NCI-H1930 (cell line): ENCODE measurements around the gene ANKRD60.

Experiments used
- DNase-seq, 2 experiments: peaks; one replicate each; lab custom pipeline; 2025; lab: John Stamatoyannopoulos, UW

Gene ANKRD60, protein sequence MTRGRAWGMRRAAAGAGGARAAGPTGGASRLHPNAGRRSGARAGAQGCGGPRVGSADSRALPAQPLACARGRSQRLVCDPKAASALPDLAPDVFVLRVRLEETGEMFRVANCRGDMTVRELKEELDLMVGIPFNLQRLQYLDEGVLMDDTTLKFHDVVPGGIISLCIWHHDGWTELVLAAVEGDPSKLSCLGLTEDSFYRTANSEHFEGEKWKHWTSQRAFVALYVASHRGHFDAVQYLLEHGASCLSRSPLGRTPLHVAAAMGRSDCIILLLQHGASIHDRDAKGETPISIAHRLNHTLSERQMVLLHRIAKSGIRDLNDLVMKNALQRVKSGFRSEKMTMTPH

DNA sequence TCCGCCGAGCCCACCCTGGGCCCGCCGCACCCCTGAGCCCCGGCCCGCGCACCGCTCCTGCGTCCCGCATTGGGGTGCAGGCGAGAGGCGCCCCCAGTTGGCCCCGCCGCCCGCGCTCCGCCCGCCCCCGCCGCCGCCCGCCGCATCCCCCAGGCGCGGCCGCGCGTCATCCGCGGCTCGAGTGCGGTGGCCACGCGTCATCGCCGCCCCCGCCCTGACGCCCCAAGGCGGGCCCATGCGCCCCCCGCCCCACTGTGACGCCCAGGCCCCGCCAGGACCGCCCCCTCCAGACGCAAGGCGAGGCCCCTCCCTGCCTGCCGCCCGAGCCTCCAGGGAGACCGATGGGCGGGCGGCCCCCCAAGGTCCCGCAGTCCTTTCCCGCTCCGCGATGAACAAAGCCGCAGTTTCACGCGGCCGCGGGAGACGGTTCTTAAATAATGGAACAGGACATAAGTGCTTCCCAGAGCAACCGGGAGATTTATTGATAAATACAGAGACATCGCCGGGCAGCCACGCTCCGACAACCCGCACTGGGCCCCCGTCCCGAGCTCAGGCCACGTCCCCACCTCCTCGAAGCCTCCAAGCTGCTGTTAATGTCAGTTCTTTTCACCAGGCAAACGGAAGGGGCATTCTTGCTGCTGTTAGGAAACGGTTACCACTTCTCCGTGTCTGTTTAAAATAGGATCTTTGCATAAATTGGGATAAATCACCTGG is at the start of gene ANKRD60:
Gene ANKRD60, minus strand, starts transcription at position 170 of the 714 bp plus-strand sequence. Its CDS starts 0 bp downstream, at position 170.
- peak; percentile 43 to 61 for DNase-seq

DNA sequence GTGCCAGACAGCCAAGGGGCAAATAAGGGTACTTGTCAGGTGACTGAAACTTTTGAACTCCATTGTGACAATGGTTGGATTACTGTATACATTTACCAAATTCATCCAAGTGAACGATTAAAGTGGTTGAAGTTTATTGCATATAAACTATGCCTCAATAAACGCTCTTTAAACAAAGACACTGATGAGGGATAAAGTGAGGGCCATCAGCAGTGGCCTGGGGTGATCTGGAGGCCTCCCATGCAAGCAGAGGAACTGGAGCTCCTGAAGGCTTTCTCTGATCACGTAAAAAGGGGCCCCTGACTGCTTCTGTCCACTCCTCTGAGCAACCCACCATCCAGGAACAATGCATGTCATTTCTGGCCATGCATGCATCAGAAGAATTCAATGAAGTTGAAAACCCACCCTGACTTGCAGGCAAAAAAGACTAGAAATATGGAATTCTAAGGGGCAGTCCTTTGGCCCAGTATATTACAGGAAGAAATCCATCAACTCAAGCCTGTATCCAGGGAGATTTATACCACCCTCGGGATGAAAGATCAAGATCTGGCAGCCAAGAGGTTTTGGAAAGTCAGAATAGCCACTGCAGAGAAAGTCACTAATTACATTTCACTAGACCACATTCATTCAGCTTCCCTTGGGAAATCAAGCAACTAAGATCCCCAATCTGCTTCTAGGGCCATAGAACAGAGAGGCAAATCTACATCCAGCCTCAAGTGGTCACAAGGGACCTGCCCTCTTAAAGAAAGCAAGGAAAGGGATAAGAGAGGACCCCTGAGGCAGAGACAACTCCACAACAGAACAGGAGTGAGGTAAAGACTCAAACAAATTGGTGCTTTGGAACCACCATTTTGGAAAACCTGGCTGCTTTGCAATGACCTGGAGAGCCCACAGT is 49.4 kb upstream of the ANKRD60 start:
- DNase-seq, result no peak

DNA sequence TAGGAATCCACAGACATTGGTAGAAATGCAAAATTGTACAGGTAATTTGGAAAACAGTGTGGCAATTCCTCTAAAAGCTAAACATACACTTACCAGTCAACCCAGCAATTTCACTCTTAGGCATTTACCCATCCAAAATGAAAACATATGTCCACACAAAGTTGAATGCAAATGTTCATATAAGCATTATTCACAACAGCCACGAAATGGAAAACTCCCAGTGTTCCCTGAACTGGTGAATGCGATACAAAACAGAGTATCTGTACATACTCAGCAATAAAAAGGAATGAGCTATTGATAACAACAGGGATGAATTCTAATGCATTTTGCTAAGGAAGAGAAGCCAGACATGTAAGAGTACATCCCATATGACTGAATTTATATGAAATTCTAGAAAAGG is 48.7 kb upstream of the ANKRD60 start:
- DNase-seq, result no peak

DNA sequence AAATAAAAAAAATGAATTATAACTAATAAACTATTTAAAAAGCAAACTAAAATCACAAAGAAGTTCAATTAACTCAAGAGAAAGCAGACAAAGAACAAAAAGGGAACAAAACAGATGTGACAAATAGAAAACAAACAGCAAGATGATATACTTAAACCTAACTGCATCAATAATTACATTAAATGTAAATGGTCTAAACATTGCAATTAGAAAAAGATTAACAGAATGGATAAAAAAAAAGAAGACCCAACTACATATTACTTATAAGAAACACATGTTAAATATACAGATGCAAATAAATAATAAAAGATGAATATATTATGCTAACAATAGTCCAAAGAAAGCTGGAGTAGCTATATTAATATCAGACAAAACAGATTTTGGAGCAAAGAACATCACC is 45.9 kb upstream of the ANKRD60 start:
- no peak for DNase-seq

DNA sequence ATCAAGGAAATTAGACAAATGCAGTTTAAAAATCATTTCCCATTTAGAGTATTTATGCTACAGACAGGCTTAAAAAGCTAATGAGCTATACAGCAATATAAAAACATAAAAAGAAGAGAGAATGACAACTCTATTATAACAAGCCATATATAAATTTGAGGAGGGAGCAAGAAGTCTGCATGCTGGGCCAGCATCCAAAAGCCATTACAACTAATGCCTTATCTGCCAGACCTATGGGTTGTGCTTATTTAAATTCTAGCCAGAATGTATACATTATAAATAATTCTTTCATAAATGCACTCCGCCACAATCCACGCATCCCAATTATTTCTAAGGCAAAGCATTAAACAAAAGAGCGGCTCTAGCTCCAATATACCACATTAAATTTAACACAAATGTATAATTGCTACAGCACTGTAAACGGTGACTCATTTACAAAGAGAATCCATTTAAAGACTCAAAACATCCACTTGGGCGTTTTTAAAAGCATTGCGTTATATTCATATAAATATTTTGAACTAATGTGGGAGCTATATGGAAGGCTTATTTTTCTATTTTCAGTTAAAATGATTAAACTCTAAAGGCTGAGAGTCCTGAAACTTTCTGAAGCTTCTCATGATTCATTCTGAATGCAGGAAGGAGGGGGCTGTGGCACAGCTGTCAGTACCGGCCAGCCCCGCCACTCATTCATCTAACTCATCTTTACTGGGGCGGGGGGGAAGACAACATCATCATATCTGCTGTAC is 43.3 kb upstream of the ANKRD60 start:
- DNase-seq, result peak in 1 of 2 experiments; percentile 38

DNA sequence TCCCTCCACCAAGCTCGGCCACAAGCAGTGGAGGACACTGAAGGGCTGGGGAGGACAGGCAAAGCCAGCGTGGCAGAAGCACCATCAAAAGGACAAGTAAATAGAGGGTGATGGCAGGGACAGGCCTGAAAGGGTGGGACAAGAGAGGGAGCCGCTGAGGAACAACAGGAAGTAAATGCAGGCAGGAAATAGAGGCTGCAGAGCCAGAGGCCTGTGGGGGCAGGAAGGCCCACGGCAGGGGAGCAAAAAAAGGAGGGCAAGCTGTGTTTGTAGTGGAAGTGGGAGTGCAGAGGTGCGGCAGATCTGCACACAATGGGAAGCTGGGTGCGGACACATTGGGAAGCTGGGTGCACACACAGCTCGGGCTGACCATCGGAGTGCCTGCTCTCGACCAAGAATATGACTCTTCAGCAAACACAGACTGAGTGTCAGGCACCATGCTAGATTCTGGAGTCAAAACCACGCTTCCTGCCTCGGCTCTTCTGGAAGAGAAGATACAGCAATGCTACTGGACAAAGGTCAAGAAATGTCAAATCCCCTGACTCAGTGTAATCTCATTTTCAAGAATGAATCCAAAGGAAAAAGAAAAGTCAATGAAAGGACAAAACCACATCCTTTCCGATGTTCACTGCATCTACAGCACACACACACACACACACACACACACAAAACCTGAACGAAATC is 40.6 kb upstream of the ANKRD60 start:
- DNase-seq, result no peak

DNA sequence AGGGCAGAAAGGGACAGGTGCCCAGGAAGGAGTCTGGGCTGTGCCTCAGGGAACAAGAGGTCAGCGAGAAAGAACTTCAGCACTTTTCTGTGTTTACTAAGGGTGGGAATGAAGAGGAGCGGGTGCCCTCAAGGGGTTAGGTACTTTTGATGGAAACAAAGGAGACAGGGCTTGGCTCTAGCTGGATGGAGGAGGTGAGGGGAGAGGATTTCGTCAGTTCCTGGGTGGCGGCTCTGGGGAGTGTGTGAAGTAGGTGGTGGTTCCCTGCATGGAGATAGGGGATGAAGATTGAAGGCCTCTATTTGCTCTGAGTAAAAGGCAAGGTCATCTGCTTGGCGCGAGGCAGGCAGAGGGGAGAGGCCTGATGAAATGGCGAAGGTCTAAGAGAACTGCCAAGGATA is 40.0 kb upstream of the ANKRD60 start:
- no peak for DNase-seq

DNA sequence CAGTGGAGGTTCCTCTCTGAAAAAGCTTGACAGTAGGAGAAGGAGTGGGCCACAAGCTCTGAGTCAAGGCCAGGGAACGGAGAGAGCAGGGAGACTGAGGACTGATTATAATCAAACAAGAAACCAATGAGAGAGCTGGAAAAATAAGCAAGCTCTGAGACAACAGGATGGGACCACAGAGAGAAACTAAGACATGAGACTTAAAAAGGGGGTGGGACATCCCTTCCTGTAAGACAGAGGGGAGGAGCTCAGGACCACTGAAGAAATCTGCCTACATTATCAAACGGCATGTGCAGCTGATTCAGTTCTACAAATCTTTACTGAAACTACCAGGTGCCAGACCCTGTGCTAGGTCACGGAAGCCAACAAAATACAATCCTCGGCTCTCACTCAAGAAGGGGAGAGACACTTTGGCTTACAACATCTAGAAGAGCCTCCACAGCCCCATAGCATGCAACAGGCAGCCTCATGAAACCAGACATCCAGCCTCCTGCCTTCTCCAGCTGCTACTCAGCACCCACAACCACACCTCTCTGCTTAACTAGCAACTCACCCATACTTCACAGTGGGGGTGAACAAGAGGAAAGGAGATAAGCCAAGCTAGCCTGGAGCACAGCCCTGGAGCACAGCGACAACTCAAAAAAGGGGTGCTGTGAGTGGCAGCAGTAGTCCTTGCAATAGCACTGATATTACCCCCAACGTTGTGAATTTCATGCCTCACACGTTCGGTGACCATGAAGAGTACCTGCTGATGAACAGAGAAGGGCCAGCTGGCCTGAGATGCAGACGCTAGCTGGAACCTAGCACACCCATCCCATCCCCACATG is 39.1 kb upstream of the ANKRD60 start:
- no peak for DNase-seq

DNA sequence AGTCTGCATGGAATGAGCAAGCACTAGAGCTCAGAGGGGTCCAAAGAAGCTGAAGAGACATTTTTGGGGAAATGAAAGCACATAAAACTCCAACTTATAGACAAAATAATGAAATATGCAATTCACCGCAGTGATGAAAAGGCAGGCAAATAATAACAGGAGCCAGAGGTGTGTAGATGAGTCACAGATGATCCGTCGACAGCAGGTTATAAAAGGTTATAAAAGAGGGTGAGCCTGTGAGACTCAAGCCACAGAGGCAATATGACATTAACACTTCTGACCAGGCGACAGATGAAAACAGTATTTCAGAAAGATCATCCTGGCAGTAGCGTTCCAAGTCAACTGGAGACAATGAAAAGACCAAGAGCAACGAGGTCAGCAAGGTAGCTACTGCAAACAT is 35.8 kb upstream of the ANKRD60 start:
- DNase-seq, result no peak

DNA sequence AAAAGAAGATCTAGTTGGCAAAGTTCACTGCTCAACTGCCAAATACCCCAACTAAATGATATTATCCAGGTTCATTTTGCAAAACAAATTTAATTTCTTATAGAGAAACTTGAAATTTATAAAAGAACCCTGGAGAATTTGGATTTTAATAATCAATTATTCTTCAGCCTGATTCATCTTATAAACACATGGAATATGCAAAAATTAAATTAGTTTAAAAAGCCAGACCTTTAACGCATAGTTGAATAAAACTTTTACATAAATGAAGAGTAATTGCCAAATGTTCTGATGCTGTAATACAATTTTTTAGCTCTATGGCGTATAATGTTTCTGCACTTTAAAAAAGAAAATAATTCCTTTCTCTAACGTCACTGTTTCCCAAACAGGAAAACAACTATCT is 33.2 kb upstream of the ANKRD60 start:
- no peak for DNase-seq

DNA sequence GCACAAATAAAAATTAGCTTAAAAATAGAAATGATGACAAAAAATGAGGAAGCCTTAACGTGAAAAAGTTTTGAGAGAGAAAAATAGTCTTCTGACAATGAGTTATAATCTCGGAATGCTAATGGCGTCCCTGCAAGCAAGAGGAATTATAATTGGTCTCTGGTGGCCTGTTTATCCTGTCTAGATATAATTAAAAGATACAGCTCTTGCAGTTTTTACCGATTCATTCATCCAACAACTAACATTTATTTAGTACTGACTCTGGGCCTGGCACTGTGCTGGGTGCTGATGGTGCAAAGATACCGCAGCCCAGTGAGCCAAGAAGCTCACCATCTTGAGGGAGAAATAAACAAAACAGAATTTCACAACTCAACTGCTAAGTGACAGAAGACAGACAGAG is 31.6 kb upstream of the ANKRD60 start:
- no peak for DNase-seq

DNA sequence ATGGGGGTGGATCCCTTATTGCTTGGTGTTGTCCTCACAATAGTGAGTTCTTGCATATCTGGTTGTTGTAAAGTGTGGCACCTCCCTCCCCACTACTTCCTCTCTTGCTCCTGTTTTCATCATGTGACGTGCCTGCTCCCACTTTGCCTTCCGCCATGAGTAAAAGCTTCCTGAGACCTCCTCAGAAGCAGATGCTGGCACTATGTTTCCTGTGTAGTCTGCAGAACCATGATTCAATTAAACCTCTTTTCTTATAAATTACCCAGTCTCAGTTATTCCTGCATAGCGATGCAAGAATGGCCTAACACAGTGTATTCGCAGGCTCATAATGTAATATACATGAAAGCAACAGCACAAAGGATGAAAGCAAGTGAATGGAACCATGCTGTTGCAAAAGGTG is 28.4 kb upstream of the ANKRD60 start:
- no peak for DNase-seq

DNA sequence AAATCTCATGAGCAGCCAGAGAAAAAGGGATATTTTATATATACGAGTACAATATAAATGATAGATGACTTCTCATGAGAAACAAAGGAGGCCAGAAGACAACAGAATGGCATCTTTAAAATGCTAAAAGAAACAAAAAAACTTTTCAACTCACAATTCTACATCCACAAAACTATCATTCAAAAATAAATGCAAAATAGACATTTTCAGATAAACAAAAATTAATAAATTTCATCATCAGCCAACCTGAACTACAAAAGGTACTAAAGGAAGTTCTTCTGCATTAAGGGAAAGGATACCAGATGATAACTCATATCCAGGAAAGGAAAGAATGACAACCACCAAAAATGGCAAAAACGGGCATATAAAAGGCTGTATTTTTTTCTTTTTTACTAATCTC is 27.9 kb upstream of the ANKRD60 start:
- no peak for DNase-seq

DNA sequence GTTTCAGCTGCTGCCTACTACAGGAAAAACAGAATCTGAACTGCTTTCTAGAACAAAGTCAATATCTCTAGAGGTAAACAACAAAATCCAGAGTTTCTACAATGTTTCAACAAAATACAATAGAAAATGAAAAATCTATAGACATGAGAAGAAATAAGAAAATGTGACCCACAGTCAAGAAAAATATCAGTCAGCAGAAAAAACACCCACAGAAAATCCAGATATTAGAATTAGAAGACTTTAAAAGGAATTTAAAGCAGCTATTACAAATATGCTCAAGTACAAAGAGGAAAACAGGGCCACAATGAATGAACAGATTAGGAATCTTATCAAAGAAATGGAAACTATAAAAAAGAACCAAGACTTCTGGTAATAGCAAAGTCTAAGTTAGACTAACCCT is 26.4 kb upstream of the ANKRD60 start:
- DNase-seq, result no peak

DNA sequence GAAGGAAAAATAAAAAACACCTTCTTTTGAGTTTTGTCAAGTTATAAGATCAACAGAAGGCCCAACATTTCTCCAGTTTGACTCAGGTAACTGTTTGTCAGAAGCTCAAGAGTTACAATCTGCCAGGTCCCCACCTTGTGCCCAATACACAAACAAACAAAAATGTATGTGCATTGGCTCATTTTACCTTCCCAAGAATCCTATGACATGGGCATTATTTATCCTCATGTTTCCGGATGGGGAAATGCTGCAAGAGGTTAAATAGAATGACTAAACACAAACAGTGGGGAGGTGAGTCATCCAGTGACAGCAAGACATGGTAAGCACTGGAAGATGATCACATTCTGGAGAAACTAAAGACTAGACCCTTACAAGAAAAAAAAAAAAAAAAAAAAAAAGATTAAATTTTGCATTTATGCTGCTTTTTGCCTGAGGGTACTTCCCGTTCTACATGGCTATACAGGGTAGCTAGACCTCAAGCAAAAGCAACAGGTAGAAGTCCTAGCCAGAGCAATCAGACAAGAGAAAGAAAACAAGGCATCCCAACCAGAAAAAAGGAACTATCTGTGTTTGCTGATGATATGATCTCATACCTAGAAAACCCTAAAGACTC is 23.6 kb upstream of the ANKRD60 start:
- DNase-seq, result no peak

DNA sequence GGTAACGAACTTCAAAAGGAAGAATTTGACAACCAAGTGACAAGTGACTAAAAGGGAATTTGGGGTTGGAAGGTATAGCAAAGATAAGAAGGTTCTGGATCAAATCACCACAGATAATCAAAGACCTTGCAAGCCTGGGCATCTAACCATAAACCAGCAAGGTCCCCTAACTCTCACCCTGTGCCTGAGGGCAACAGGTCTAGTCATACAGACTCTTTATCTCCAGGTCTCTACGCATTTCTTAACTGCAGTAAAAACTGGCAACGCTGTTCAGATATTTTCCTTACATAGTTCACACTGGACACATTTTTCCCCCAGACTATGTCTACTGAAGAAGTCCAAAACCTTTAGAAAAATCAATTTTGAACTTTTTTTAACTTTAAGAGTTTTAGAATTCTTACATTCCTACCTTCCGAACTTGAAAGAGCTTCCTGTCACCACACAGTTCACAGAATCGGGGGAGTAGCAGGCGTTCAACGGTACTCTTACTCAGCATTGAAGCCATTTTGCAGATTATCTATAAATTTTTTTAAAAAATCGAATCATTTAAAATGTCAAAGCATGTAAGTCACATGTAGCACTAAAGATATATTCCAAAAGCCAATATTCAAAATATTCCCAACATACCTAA is 23.0 kb upstream of the ANKRD60 start:
- no peak for DNase-seq

DNA sequence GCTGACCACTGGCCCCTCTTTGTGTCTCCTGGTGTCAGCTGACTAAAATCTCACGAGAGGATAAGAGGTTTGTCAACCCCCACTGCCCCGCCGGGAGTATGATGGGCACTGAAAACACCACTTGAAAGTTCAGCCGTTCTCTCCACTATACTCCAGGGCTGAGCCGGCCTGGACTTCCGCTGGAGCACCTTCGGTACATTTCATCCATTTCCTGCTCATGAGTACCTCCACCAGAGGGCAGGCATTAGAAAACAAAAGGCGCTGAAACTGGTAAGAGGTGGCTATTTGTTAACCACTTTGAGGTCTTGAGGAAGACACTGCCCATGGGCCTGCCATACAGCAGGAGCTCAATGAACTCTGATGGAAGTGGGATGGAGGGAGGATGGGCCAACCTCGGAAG is 17.9 kb upstream of the ANKRD60 start:
- DNase-seq, result no peak

DNA sequence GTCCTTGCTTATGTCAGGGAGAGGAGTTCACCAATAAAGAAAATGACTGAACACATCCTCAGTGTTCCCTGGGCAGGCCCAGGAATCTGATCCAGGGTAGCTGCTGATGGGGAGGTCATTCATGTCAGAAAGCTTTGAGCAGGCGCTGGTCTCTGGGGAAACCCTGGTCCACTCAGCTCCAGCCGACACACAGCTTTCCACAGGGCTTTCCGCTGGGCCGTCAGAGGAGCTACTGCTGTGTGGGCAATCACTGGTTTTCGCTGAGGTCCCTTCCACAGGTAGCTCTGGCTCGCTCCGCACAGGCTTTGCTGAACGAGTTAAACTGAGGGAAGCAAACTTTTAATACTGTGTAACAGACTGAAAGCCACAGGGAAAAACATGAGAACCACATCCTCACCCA is 17.5 kb upstream of the ANKRD60 start:
- DNase-seq, result no peak

DNA sequence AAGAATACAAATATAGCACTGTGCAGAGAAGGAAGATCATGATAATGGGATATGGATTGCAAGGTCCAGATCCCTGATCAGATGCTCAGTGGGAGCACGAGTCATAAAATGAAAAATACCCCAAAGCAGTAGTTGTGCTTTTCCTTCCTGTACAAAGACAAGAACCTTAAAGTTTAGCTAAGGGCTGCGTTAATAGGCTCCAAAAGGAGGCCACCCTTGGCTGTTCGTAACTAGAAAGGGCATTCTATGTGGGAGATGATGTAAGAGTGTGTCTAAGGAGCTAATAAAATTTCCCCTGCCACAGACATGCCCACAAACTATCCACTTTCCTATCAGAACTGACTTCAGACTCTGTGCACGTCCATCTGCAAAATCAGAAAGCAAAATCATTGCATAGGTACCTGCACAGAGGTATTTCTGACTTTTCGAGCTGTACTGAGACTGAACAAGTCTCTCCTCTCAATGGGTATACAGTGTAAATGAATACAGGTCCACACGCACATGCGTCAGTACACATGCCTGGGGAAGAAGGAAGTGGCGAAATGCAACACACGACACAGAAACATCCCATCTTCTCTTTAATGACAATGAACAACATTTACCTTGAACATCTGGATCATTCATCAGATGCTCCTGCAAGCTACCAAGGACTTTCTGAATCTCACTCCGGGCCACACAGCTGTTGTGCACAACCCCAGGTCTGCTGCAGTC is 16.9 kb upstream of the ANKRD60 start:
- no peak for DNase-seq
